Measurements from ENCODE around the gene STX10. TPM values are rescaled to one million over a fixed set of nuclear protein-coding genes. Genes with fewer than 3 reads are reported as not detected.
"Not testable (repeated sequence)": the region's sequence is repeated elsewhere in the genome, so short reads cannot be mapped to it uniquely, and the experiment has no call there.

Gene STX10
- polyA plus RNA-seq (2013, experiment 1 of 2; ENCODE audit: insufficient read length), result 63.5 TPM
- 60.0 TPM for polyA plus RNA-seq (2013, experiment 2 of 2; ENCODE audit: insufficient read length)

DNA sequence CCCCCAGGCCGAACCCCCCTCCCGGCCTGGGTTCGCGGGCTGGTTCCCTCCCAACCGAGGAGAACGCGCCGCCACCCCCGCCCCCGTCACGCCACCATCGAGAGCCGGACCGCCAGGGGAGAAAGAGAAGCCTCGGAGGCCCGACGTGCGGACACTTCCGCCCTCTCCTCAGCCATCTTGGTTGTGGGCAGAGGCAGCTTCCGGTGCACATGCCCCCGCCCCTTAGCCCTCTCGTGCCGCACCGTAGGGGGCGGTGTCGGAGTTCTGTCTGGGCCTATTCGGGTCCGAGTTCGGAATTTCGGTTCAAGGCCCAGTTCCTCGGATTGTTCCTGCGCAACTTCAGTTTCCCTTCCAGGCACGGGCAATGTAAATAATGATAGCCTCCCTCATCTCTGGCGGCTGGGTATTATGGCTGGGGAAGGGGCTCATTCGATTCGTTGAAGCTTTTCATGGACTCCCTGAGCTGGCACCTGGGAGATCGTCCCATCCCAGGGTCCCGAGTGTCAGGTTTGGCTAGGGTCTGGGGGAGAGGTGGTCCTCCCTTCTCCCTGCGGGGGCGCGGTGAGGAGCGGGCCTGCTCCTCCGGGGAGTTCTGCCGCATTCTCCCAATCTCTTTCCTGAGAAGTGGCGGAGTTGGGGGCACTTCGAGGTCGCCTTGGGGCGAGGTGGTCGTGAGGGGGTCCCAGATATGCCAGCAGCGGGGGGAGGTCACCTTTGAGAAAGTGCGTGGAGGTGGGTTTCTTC is at the start of gene STX10, which contains the start of gene IER2:
STX10 (minus strand) TSS at position 189 of the 744 bp plus-strand sequence. CDS start 202 bp downstream, outside the sequence.
IER2 (plus strand) TSS at position 225 of the 744 bp plus-strand sequence. CDS start 2,776 bp downstream, outside the sequence.
- DNase-seq, result peak; percentile 95

- DNase-seq, result no peak
Observed at GRCh38 chr19:13198634-13199033, 48.5 kb upstream of the STX10 start.

GRCh38 chr19:13195678-13196077 is 45.5 kb upstream of the STX10 start:
- DNase-seq, result no peak

DNA sequence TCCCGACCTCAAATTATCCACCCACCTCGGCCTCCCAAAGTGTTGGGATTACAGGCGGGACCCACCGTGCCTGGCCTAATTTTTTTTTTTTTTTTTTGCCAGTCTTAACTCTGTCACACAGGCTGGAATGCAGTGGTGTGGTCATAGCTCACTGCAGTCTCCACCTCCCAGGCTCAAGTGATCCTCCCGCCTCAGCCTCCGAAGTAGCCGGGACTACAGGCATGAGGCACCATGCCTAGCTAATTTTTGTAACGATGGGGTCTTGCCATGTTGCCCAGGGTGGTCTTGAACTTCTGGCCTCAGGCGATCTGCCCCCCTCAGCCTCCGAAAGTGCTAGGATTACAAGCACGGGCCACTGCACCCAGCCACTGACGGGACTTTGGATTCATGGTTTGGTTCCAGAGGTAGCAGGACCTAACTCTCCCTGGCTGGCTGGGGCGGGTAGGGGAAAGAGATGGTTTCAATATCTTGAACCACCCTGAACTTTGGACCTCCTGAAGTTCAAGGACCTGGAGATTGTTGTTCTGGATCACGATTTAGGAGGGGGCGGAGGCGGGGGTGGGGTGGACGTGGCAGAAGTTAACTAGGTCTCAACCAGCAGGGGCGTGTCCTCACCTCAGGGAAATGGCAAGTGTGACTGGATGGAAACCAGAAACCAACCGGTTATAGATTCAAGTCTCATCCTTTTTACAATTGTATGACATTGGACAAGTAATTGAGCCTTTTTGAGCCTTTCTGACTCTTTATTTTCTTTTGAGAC is 40.8 kb upstream of the STX10 start:
- no peak for DNase-seq

GRCh38 chr19:13189600-13189999 is 39.4 kb upstream of the STX10 start:
- DNase-seq, result no peak

- DNase-seq, result no peak
Observed at GRCh38 chr19:13187419-13187818, 37.2 kb upstream of the STX10 start.

GRCh38 chr19:13186688-13187087 is 36.5 kb upstream of the STX10 start:
- DNase-seq, result not testable (repeated sequence)

GRCh38 chr19:13185763-13186657 is 35.8 kb upstream of the STX10 start:
- not testable (repeated sequence) for DNase-seq

GRCh38 chr19:13184926-13185325 is 34.8 kb upstream of the STX10 start:
- not testable (repeated sequence) for DNase-seq

GRCh38 chr19:13181747-13182388 is 31.7 kb upstream of the STX10 start:
- DNase-seq, result peak; percentile 52

- not testable (repeated sequence) for DNase-seq
Observed at GRCh38 chr19:13178291-13178690, 28.1 kb upstream of the STX10 start.

DNA sequence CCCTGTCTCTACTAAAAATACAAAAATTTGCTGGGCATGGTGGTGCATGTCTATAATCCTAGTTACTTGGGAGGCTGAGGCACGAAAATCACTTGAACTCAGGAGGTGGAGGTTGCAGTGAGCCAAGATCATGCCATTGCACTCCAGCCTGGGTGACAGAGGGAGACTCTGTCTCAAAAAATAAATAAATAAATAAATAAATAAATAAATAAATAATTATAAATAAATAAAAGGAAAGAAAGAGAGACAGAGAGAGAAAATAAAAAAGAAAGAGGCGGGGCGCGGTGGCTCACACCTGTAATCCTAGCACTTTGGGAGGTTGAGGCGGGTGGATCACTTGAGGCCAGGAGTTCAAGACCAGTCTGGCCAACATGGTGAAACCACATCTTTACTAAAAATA is 27.4 kb upstream of the STX10 start:
- not testable (repeated sequence) for DNase-seq

DNA sequence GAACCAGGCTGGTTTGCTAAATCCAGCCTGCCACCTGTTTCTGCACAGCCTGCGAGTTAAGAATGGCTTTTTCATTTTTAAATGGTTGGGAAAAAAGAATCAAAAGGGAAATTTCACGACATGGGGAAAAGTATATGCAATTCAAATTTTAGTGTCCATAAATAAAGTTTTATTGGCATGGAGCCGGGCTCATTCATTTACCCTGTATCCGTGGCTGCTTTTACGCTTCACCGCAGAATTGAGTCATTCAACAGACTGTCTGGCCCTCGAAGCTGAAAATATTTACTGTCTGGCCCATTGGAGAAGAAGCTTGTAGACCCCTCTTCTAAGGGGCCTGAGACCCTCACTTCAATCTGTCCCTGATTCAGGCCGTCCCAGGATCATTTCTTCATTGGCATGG is 26.2 kb upstream of the STX10 start:
- DNase-seq, result no peak

DNA sequence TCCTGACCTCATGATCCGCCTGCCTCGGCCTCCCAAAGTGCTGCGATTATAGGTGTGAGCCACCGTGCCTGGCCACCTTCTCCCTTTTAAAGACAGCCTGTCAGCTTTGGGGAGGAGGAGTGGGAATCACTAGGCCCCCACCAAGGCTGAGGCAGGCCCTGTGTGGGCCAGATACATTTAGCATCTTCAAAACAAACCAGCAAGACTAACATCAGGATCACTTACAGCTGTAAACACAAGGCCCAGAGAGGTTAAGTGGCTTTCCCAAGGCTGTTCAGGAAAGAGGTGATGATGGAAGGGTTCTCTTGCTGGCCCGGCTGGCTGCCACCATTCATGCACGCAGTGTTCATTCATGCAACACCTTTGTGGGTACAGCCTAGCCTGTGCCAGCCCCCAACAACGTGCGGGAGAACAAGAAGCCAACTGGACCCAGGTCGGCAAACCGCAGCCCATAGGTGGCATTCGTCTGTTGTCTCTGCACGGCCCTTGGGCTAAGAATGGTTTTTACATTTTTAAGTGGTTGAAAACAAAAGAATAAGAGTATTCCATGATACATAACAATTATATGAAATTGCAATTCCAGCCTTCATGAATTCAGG is 23.1 kb upstream of the STX10 start:
- no peak for DNase-seq

DNA sequence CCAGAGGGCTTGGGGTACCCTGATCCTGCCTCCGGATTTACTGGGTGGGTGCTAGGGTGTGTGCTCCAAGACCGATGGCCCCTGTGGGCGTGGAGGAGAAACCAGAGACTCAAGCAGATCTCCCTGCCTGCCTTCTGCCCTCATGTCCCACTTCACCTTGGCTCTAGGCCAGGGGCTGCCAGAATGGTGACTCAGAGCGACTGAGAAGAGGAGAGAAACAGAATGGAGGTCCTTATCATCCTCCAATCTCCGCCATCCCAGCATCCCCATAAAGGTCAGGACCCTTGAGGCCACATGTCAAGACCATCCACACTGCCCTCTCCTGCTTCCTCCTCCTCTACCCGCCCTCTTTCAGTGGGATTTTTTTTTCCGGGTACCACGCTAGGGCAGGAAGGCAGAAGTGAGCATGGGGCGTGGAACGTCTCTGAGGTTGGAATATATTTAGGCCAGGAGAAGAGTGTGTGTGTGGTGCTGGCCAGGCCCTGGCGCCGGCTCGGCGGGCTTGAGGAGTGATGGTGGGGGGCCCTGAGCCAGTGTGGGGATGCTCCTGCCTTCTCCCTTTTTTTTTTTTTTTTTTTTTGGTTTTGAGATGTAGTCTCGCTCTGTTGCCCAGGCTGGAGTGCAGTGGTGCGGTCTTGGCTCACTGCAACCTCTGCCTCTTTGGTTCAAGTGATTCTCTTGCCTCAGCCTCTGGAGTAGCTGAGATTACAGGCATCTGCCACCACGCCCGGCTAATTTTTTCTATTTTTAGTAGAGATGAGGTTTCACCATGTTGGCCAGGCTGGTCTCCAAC is 22.4 kb upstream of the STX10 start:
- DNase-seq, result peak; percentile 91

- no peak for DNase-seq
Observed at GRCh38 chr19:13171146-13171545, 21.0 kb upstream of the STX10 start.

DNA sequence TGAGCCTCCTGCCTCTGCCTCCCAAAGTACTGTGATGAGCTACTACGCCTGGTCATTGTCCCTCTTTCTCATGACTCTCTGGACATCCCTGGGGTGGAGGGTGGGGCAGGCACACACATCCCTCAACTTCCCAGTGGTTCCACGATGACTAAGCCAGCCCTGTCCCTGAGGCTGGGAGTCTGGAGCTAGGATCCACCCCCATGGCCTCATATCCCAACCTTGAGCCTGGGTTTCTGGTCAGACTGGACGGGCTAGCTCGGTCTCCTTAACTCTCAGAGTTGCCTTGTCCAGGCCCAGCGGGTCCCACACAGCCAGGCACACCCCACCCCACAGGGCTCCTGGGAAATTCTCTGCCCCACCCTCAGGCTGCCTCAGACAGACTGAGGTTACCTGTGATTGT is 19.6 kb upstream of the STX10 start:
- peak; percentile 58 for DNase-seq

DNA sequence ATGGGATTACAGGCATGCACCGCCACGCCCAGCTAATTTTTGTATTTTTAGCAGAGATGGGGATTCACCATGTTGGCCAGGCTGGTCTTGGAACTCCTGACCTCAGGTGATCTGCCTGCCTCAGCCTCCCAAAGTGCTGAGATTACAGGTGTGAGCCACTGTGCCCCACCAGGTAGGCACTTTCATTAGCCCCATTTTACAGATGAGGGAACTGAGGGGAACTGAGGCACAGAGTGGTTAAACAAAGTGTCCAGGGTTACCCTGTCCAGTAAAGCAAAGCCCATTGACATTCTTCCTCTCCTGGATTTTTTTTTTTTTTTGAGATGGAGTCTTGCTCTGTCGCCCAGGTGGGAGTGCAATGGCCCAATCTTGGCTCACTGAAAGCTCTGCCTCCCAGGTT is 16.0 kb upstream of the STX10 start:
- not testable (repeated sequence) for DNase-seq

DNA sequence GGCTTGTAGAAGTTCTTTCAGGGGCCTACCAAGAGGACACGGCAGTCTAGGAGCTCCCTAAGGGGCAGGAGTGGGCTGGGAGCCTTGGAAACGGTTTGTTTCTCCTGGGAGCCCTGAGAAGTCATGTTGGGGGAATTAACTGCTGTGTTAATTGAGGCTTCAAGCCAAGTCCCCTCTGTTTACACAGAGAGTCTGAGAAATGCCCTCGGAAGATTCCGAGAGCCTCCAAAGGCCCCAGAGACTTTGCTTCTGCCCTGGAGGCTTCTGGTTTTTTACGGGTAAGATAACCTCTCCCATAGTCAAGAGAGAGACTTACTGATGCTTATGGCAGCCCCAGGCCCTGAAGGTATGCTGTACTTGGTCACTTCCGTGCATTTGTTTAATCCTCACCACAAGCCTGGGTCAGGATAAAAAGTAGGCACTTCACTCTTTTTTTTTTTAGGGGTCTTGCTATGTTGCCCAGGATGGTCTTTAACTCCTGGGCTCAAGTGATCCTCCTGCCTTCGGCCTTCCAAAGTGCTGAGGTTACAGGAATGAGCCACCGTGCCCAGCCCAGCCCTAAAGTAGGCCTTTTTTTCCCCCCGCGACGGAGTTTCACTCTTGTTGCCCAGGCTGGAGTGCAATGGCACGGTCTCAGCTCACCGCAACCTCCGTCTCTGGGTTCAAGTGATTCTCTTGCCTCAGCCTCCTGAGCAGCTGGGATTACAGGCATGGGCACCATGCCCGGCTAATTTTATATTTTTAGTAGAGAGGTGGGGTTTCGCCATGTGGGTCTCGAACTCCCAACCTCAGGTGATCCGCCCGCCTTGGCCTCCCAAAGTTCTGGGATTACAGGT is 15.2 kb upstream of the STX10 start:
- DNase-seq, result peak; percentile 59
